CD4-positive, alpha-beta T cell (primary cell): ENCODE measurements around the gene OR6C2. TPM values are rescaled to one million over a fixed set of nuclear protein-coding genes. Genes with fewer than 3 reads are reported as not detected.

Experiments used
- ATAC-seq: fragments of 200-7000 bp; cut with Tn5 transposase; one replicate; pipeline ENCODE4 v1.10.0; 2022; ENCODE audit warnings: mild to moderate bottlenecking; ENCODE audit not compliant: poor library complexity
- CTCF ChIA-PET: fragments of 350-600 bp; sonication (Branson Sonifier 250); formaldehyde crosslinking; loops from one replicate; lab custom pipeline; 2021; ENCODE audit warnings: antibody characterized with exemption, inconsistent platforms; lab: Charles Lee
- POLR2A ChIA-PET: fragments of 350-600 bp; sonication (Branson Sonifier 250); formaldehyde crosslinking; loops from one replicate; lab custom pipeline; 2021; ENCODE audit warnings: antibody characterized with exemption, inconsistent platforms; lab: Charles Lee
- DNase-seq, 14 experiments: peaks; one replicate each; pipeline ENCODE4 v3.0.0-alpha.2; 2013 to 2020; ENCODE audit warnings: mixed read lengths in 2 of 14
- H3K27ac ChIP-seq, 2 donors: one replicate each; pipeline versions ENCODE4 v1.5.1 to v1.7.0; 2013; ENCODE audit warnings: low read length in 2 of 2, low read depth in 1 of 2, mild to moderate bottlenecking in 1 of 2
- H3K27me3 ChIP-seq, 2 experiments: 1 replicate in 1 of 2; 2 replicates in 1 of 2; pipeline versions ENCODE4 v1.6.1 to v1.7.0; 2013; ENCODE audit warnings: low read length in 2 of 2, control low read depth in 1 of 2, mild to moderate bottlenecking in 1 of 2, moderate library complexity in 1 of 2; ENCODE audit not compliant: insufficient read depth in 2 of 2, control insufficient read depth in 1 of 2
- H3K36me3 ChIP-seq: one replicate; pipeline ENCODE4 v1.6.1; 2013; ENCODE audit warnings: low read length, control low read depth; ENCODE audit not compliant: insufficient read depth
- H3K4me1 ChIP-seq: one replicate; pipeline ENCODE4 v1.6.1; 2013; ENCODE audit warnings: low read length, control low read depth; ENCODE audit not compliant: insufficient read depth
- H3K4me3 ChIP-seq: one replicate; pipeline ENCODE4 v1.5.1; 2013; ENCODE audit warnings: mild to moderate bottlenecking, low read length, moderate library complexity
- H3K9me3 ChIP-seq, 2 experiments: 1 replicate in 1 of 2; 2 replicates in 1 of 2; pipeline versions ENCODE4 v1.6.1 to v1.7.0; 2013; ENCODE audit warnings: low read length in 2 of 2, mild to moderate bottlenecking in 2 of 2, control low read depth in 1 of 2, moderate library complexity in 1 of 2; ENCODE audit not compliant: control insufficient read depth in 1 of 2, insufficient read depth in 1 of 2
- H3K27ac Mint-ChIP-seq: one replicate; pipeline ENCODE4 v1.8.0; 2020; ENCODE audit warnings: mixed read lengths
- H3K27me3 Mint-ChIP-seq: one replicate; pipeline ENCODE4 v1.8.0; 2021; ENCODE audit warnings: mixed read lengths
- H3K36me3 Mint-ChIP-seq: one replicate; pipeline ENCODE4 v1.8.0; 2021; ENCODE audit warnings: low read depth, mixed read lengths
- H3K4me1 Mint-ChIP-seq: one replicate; pipeline ENCODE4 v1.8.0; 2021; ENCODE audit warnings: low read depth, mixed read lengths
- H3K4me3 Mint-ChIP-seq: one replicate; pipeline ENCODE4 v1.8.0; 2020; ENCODE audit warnings: mild to moderate bottlenecking, mixed read lengths
- H3K9me3 Mint-ChIP-seq: one replicate; pipeline ENCODE4 v1.8.0; 2020; ENCODE audit warnings: mixed read lengths
- CTCF ChIP-seq: fragments of 200-600 bp; IDR thresholded peaks from one replicate; pipeline ENCODE4 v1.8.0; 2022; ENCODE audit warnings: antibody characterized with exemption, mild to moderate bottlenecking
- intact Hi-C, 2 experiments: fragments of 100-400 bp; cut with DNase I in 1 of 2; cut with micrococcal nuclease in 1 of 2; formaldehyde crosslinking; loops; one replicate each; pipeline versions ENCODE4 v1.15.1 to v1.9.0; 2023 to 2025; cut with DNase I, micrococcal nuclease
- total RNA-seq, 174 experiments: library from RNA in 2 of 174; stranded (reverse) in 2 of 174; gene quantifications; one replicate each; pipeline ENCODE4 v1.2.3 and lab custom pipeline; 2021 to 2026

The OR6C2 gene
- total RNA-seq, 2 experiments from 2014 or later = not detected

GRCh38 chr12:55416961-55417360, 26.9 kb upstream of the OR6C2 start:
- Histone ChIP-seq H3K4me1 (no peaks in the 10 kb centered on the region), H3K36me3 (no peaks in the 10 kb centered on the region), H3K27me3 (peaks cover 9 to 29% of the 10 kb centered on the region in 2 experiments), H3K27ac (no peak overlapping the region), H3K9me3 (peaks cover 0 to 3% of the 10 kb centered on the region in 2 experiments), H3K4me3 (no peak overlapping the region)
- no peak for TF ChIP-seq CTCF
- Mint-ChIP-seq H3K27ac (no peak overlapping the region), H3K36me3 (no peaks in the 10 kb centered on the region), H3K4me1 (peaks cover 7% of the 10 kb centered on the region), H3K4me3 (no peak overlapping the region), H3K27me3 (peaks cover 63% of the 10 kb centered on the region), H3K9me3 (no peaks in the 10 kb centered on the region)
- no peak for DNase-seq
- POLR2A ChIA-PET = no interaction called here
- ATAC-seq = no peak
- CTCF ChIA-PET = no interaction called here
- intact Hi-C loops = no loop called here

- H3K27me3 Mint-ChIP-seq = peaks cover 63% of the 10 kb centered on the region
- no peak for DNase-seq
- Histone ChIP-seq H3K9me3 (peaks cover 0 to 3% of the 10 kb centered on the region in 2 experiments), H3K27ac (no peak overlapping the region), H3K4me1 (no peaks in the 10 kb centered on the region), H3K36me3 (no peaks in the 10 kb centered on the region), H3K4me3 (no peak overlapping the region), H3K27me3 (peaks cover 9 to 28% of the 10 kb centered on the region in 2 experiments)
- TF ChIP-seq CTCF = no peak
- H3K27ac Mint-ChIP-seq = no peak overlapping the region
- ChIA-PET POLR2A (no interaction called here), CTCF (no interaction called here)
- H3K4me1 Mint-ChIP-seq = peaks cover 3% of the 10 kb centered on the region
- intact Hi-C loops = no loop called here
- ATAC-seq = no peak
- H3K4me3 Mint-ChIP-seq = no peak overlapping the region
- H3K9me3 Mint-ChIP-seq = no peaks in the 10 kb centered on the region
- H3K36me3 Mint-ChIP-seq = no peaks in the 10 kb centered on the region
Observed at GRCh38 chr12:55420307-55420962, 23.4 kb upstream of the OR6C2 start.

GRCh38 chr12:55425954-55426353, 17.9 kb upstream of the OR6C2 start, which contains the start of gene OR6C76:
Gene OR6C76 (plus strand): TSS chr12:55426254. CDS start chr12:55426254, 0 bp downstream.
- no peaks in the 10 kb centered on the region for H3K9me3 ChIP-seq
- H3K4me1 Mint-ChIP-seq = no peaks in the 10 kb centered on the region
- no peaks in the 10 kb centered on the region for H3K36me3 Mint-ChIP-seq
- CTCF ChIA-PET = no interaction called here
- POLR2A ChIA-PET = no interaction called here
- H3K4me3 Mint-ChIP-seq = no peak within 1 kb of the TSS
- intact Hi-C loops = no loop called here
- H3K9me3 Mint-ChIP-seq = no peaks in the 10 kb centered on the region
- H3K4me1 ChIP-seq = no peaks in the 10 kb centered on the region
- H3K4me3 ChIP-seq = no peak within 1 kb of the TSS
- H3K27me3 Mint-ChIP-seq = peaks cover 47% of the 10 kb centered on the region
- TF ChIP-seq CTCF = no peak
- H3K27me3 ChIP-seq = no peaks in the 10 kb centered on the region
- ATAC-seq = no peak
- no peak within 1 kb of the TSS for H3K27ac ChIP-seq
- H3K36me3 ChIP-seq = no peaks in the 10 kb centered on the region
- DNase-seq = no peak
- H3K27ac Mint-ChIP-seq = no peak within 1 kb of the TSS
